H1 (cell line): ENCODE measurements around the gene CHAT. TPM values are rescaled to one million over a fixed set of nuclear protein-coding genes. Genes with fewer than 3 reads are reported as not detected.

Experiments
- CTCF ChIA-PET: fragments of 300-600 bp; sonication (Branson Sonifier 250); formaldehyde crosslinking; loops from one replicate; lab custom pipeline; 2021; ENCODE audit not compliant: partially characterized antibody; lab: Charles Lee
- POLR2A ChIA-PET: fragments of 300-600 bp; sonication (Branson Sonifier 250); formaldehyde crosslinking; loops from one replicate; lab custom pipeline; 2021; ENCODE audit warnings: inconsistent platforms; ENCODE audit not compliant: partially characterized antibody; lab: Charles Lee
- DNase-seq, 2 experiments: peaks; one replicate each; pipeline versions ENCODE4 v3.0.0 to v3.0.0-alpha.2; 2010 to 2022; ENCODE audit warnings: low spot score in 2 of 2, low read depth in 1 of 2, mixed read lengths in 1 of 2
- FAIRE-seq: peaks from 2 replicates; lab custom pipeline; 2011; peaks lifted over from hg19 to GRCh38; lab: Jason Lieb, UNC
- H2AFZ ChIP-seq: 2 replicates; pipeline ENCODE4 v1.8.1; 2012; ENCODE audit warnings: low read length, inconsistent platforms
- H2AK5ac ChIP-seq: 2 replicates; pipeline ENCODE4 v1.6.1; 2013; ENCODE audit warnings: low read depth, low read length
- H2BK120ac ChIP-seq: replicated peaks from 2 replicates; pipeline ENCODE3; 2013; ENCODE audit warnings: low read depth, low read length, inconsistent platforms
- H2BK12ac ChIP-seq: 2 replicates; pipeline ENCODE4 v1.6.1; 2013; ENCODE audit warnings: low read depth, low read length
- H2BK15ac ChIP-seq: 2 replicates; pipeline ENCODE4 v1.6.1; 2013; ENCODE audit warnings: low read length
- H2BK20ac ChIP-seq: 2 replicates; pipeline ENCODE4 v1.6.1; 2013; ENCODE audit warnings: low read length
- H2BK5ac ChIP-seq: 2 replicates; pipeline ENCODE4 v1.6.1; 2013; ENCODE audit warnings: low read depth, low read length
- H3K14ac ChIP-seq: 2 replicates; pipeline ENCODE4 v1.6.1; 2013; ENCODE audit warnings: inconsistent platforms; ENCODE audit not compliant: insufficient read length
- H3K18ac ChIP-seq: 2 replicates; pipeline ENCODE4 v1.6.1; 2013; ENCODE audit warnings: low read length; ENCODE audit errors: extremely low read depth
- H3K23ac ChIP-seq: 2 replicates; pipeline ENCODE4 v1.6.1; 2013; ENCODE audit warnings: inconsistent platforms; ENCODE audit not compliant: insufficient read length
- H3K23me2 ChIP-seq: 2 replicates; pipeline ENCODE4 v1.6.1; 2013; ENCODE audit warnings: low read depth, low read length
- H3K27ac ChIP-seq: 2 replicates; pipeline ENCODE4 v1.6.1; 2011; ENCODE audit warnings: low read depth, low read length, inconsistent platforms
- H3K27me3 ChIP-seq, 4 experiments: replicated peaks in 1 of 4; 1 replicate in 1 of 4; 2 replicates in 3 of 4; pipeline versions ENCODE4 v1.6.1 to v1.8.1; 2011 to 2013; ENCODE audit warnings: low read length in 3 of 4, mild to moderate bottlenecking in 3 of 4, inconsistent platforms in 2 of 4, mixed read lengths in 2 of 4, moderate library complexity in 1 of 4; ENCODE audit not compliant: control insufficient read depth in 3 of 4, insufficient read depth in 3 of 4; ENCODE audit errors: extremely low read depth in 1 of 4
- H3K36me3 ChIP-seq, 4 experiments: 2 replicates each; pipeline versions ENCODE4 v1.6.1 to v1.8.1; 2011 to 2013; ENCODE audit warnings: mild to moderate bottlenecking in 4 of 4, low read length in 3 of 4, moderate library complexity in 2 of 4, control low read depth in 1 of 4, inconsistent platforms in 1 of 4; ENCODE audit not compliant: insufficient read depth in 4 of 4, control insufficient read depth in 2 of 4
- H3K4ac ChIP-seq: replicated peaks from 2 replicates; pipeline ENCODE3; 2013; ENCODE audit warnings: low read length, low read depth, mixed read lengths, inconsistent platforms; ENCODE audit not compliant: insufficient read length
- H3K4me1 ChIP-seq, 4 experiments: replicated peaks in 1 of 4; 1 replicate in 1 of 4; 2 replicates in 3 of 4; pipeline versions ENCODE4 v1.6.1 to v1.8.1; 2011 to 2013; ENCODE audit warnings: low read length in 3 of 4, inconsistent platforms in 2 of 4, mixed read lengths in 1 of 4; ENCODE audit not compliant: insufficient read depth in 4 of 4, control insufficient read depth in 3 of 4
- H3K4me2 ChIP-seq, 2 experiments: 2 replicates each; pipeline versions ENCODE4 v1.6.1 to v1.8.1; 2011 to 2013; ENCODE audit warnings: low read depth in 2 of 2, low read length in 2 of 2, control low read depth in 1 of 2, inconsistent platforms in 1 of 2, mild to moderate bottlenecking in 1 of 2; ENCODE audit not compliant: insufficient read depth in 1 of 2
- H3K4me3 ChIP-seq, 4 experiments: fragments of 200-600, 300-600 bp in 1 of 4; sonication (generic), shearing (Covaris generic), sonication (Bioruptor Twin) in 1 of 4; 2 replicates each; pipeline versions ENCODE4 v1.5.1 to v1.8.1; 2011 to 2016; ENCODE audit warnings: low read length in 4 of 4, low read depth in 3 of 4, control low read depth in 2 of 4, inconsistent platforms in 2 of 4, mild to moderate bottlenecking in 2 of 4, mixed read lengths in 1 of 4, moderate library complexity in 1 of 4; ENCODE audit not compliant: insufficient read depth in 2 of 4; ENCODE audit errors: extremely low read depth in 1 of 4
- H3K56ac ChIP-seq: replicated peaks from 2 replicates; pipeline ENCODE3; 2013; ENCODE audit warnings: low read depth, mild to moderate bottlenecking, mixed read lengths, low read length, inconsistent platforms; ENCODE audit not compliant: insufficient read length
- H3K79me1 ChIP-seq: 2 replicates; pipeline ENCODE4 v1.6.1; 2013; ENCODE audit warnings: low read depth, low read length, control low read depth
- H3K79me2 ChIP-seq, 2 experiments: 2 replicates each; pipeline versions ENCODE4 v1.6.1 to v1.8.1; 2012 to 2013; ENCODE audit warnings: low read length in 2 of 2, mild to moderate bottlenecking in 2 of 2, inconsistent platforms in 1 of 2; ENCODE audit not compliant: insufficient read depth in 2 of 2, control insufficient read depth in 1 of 2
- H3K9ac ChIP-seq, 4 experiments: replicated peaks in 1 of 4; 1 replicate in 1 of 4; 2 replicates in 3 of 4; pipeline versions ENCODE4 v1.6.1 to v1.8.1; 2011 to 2013; ENCODE audit warnings: low read depth in 3 of 4, low read length in 3 of 4, control low read depth in 2 of 4, mild to moderate bottlenecking in 2 of 4, moderate library complexity in 2 of 4, inconsistent platforms in 1 of 4; ENCODE audit errors: extremely low read depth in 1 of 4
- H3K9me3 ChIP-seq, 2 experiments: 2 replicates each; pipeline versions ENCODE4 v1.6.1 to v1.8.1; 2012 to 2013; ENCODE audit warnings: mild to moderate bottlenecking in 2 of 2, moderate library complexity in 2 of 2, control low read depth in 1 of 2, inconsistent platforms in 1 of 2, low read depth in 1 of 2, low read length in 1 of 2, mixed read lengths in 1 of 2; ENCODE audit not compliant: insufficient read depth in 2 of 2
- H4K20me1 ChIP-seq, 2 experiments: replicated peaks in 1 of 2; 2 replicates each; pipeline versions ENCODE3 to v1.8.1; 2011 to 2013; ENCODE audit warnings: inconsistent platforms in 2 of 2, low read length in 2 of 2, mild to moderate bottlenecking in 1 of 2; ENCODE audit not compliant: insufficient read depth in 2 of 2, control insufficient read depth in 1 of 2
- H4K5ac ChIP-seq: 2 replicates; pipeline ENCODE4 v1.6.1; 2013; ENCODE audit warnings: low read length, low read depth, mixed read lengths, inconsistent platforms; ENCODE audit not compliant: insufficient read length
- H4K8ac ChIP-seq: 2 replicates; pipeline ENCODE4 v1.8.0; 2013; ENCODE audit warnings: mild to moderate bottlenecking, moderate library complexity, low read length, inconsistent platforms; ENCODE audit not compliant: insufficient read depth; ENCODE audit errors: extremely low read depth
- H4K91ac ChIP-seq: replicated peaks from 2 replicates; pipeline ENCODE3; 2013; ENCODE audit warnings: low read length, mixed read lengths, inconsistent platforms; ENCODE audit not compliant: insufficient read length
- CEBPB ChIP-seq: IDR thresholded peaks from 2 replicates; pipeline ENCODE4 v1.6.1; 2012; ENCODE audit warnings: low read depth, low read length
- HDAC2 ChIP-seq, 2 experiments: fragments of 300-600 bp in 1 of 2; sonication (generic) in 1 of 2; IDR thresholded peaks; 2 replicates each; pipeline ENCODE4 v1.6.1; 2011 to 2012; ENCODE audit warnings: low read depth in 2 of 2, low read length in 2 of 2, mild to moderate bottlenecking in 2 of 2, moderate library complexity in 2 of 2, borderline replicate concordance in 1 of 2, inconsistent platforms in 1 of 2
- NANOG ChIP-seq: IDR thresholded peaks from 2 replicates; pipeline ENCODE4 v1.6.1; 2011; ENCODE audit warnings: low read length, low read depth, mild to moderate bottlenecking, inconsistent platforms; ENCODE audit not compliant: insufficient read depth, poor library complexity, severe bottlenecking
- RXRA ChIP-seq: IDR thresholded peaks from 2 replicates; pipeline ENCODE4 v1.6.1; 2011; ENCODE audit warnings: low read depth, mild to moderate bottlenecking, low read length, moderate library complexity; ENCODE audit not compliant: insufficient read depth
- WGBS, 2 experiments: shearing (Covaris generic) in 1 of 2; methylation state at CpG; one replicate each; pipeline versions ENCODE4 v1.1.6 to v1.1.7; 2013 to 2015; ENCODE audit warnings: low lambda C conversion rate in 2 of 2, mixed read lengths in 2 of 2, inconsistent platforms in 1 of 2, low coverage in 1 of 2, missing lambda C conversion rate in 1 of 2; ENCODE audit not compliant: insufficient replicate concordance in 2 of 2, insufficient coverage in 1 of 2, insufficient read length in 1 of 2; ENCODE audit errors: extremely low coverage in 1 of 2, missing lambda C conversion rate in 1 of 2; 5-methylcytosine and 5-hydroxymethylcytosine counted together
- polyA plus RNA-seq, 7 experiments: library from polyadenylated mRNA; depleted of rRNA in 3 of 7; stranded (reverse) in 5 of 7; unstranded in 2 of 7; fragments of >200 nt in 5 of 7; fragments of 200-250 nt in 2 of 7; gene quantifications; 1 replicate in 5 of 7; 2 replicates in 1 of 7; 4 replicates in 1 of 7; pipeline versions ENCODE4 v1.2.1 to v1.2.3, GENCODE V29; 2011 to 2013; ENCODE audit warnings: missing spikeins in 2 of 7, mixed read lengths in 2 of 7
- total RNA-seq: library from RNA; stranded (reverse); fragmentation: NEBNext Ultra II Directional; extraction: Animal tissue kit (Norgen Biotek cat#: 25700); gene quantifications from 2 replicates; pipeline ENCODE4 v1.2.1, GENCODE V29; 2021

Gene CHAT
- total and polyA plus RNA-seq, 2 of the 8 experiments (the other 6 are each of a cell fraction or from before 2014, with no cell fraction given) = not detected

DNA sequence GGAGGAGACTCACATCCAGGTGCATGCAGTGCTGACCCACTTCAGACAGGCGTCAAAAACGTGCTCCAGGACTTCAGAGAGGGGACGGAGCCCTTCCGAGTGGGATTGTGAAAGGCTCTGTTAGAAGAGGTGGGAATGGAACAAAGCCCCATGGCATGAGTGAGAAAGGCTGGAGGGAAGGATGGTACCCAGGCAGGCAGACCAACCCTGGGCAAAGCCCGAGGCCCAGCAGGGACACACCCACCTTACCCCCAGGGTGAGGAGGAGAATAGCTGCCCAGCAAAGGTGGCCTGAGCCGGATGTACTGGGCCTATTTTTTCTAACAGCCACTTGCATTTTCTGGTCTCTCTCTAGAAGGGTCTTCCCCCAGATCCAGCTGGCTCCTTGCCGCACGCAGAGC lies 14.8 kb downstream of the CHAT start:
- TF ChIP-seq NANOG (no peak), HDAC2 (IDR thresholded peaks at IDR 0.05; ENCODE audit: borderline replicate concordance in 1 of 2, low read depth in 2 of 2, low read length in 2 of 2) (no peak), CEBPB (no peak), RXRA (no peak)
- H3K4me3 ChIP-seq = no peak overlapping the region
- H4K8ac ChIP-seq = no peak overlapping the region
- H3K36me3 ChIP-seq = no peaks in the 10 kb centered on the region
- no peak overlapping the region for H3K27ac ChIP-seq
- H3K56ac ChIP-seq = no peak overlapping the region
- no peak overlapping the region for H2BK120ac ChIP-seq
- H3K18ac ChIP-seq = no peak overlapping the region
- H4K20me1 ChIP-seq = peaks cover 0 to 2% of the 10 kb centered on the region in 2 experiments
- no peak overlapping the region for H2AK5ac ChIP-seq
- no peak overlapping the region for H4K5ac ChIP-seq
- 89% methylated on average over 8 of the region's 8 CpGs; no CpG with 5 or more reads in 1 of the 2 experiments for WGBS, 2 experiments
- no peaks in the 10 kb centered on the region for H3K9me3 ChIP-seq
- no peaks in the 10 kb centered on the region; a peak in 2 of 7 replicates for H3K4me1 ChIP-seq
- no peak for FAIRE-seq
- no peak overlapping the region for H4K91ac ChIP-seq
- no peak overlapping the region for H2BK20ac ChIP-seq
- DNase-seq = no peak
- H3K23me2 ChIP-seq = peaks cover 4% of the 10 kb centered on the region; the same call in 1 of the 2 replicates
- H2AFZ ChIP-seq = no peak overlapping the region
- H3K79me2 ChIP-seq = no peaks in the 10 kb centered on the region
- H2BK12ac ChIP-seq = no peak overlapping the region
- ChIA-PET CTCF (interaction anchor here (1.2 kb wide), 1 partner anchor 12 kb away, joined by 4 read pairs; no protein-coding TSS in a partner anchor), POLR2A (no interaction called here)
- H3K79me1 ChIP-seq = no peaks in the 10 kb centered on the region
- H3K4me2 ChIP-seq = no peak overlapping the region
- no peak overlapping the region for H2BK15ac ChIP-seq
- H3K9ac ChIP-seq = no peak overlapping the region
- H2BK5ac ChIP-seq = no peak overlapping the region
- peaks cover 0 to 4% (median 1%) of the 10 kb centered on the region in 4 experiments; a peak in 3 of 7 replicates for H3K27me3 ChIP-seq
- H3K4ac ChIP-seq = no peak overlapping the region
- H3K14ac ChIP-seq = no peak overlapping the region
- no peak overlapping the region for H3K23ac ChIP-seq
